ENCODE data around the gene SNX17.
A peak's percentile ranks its signal among the peaks of the same experiment; 100 is the strongest.
"Not testable (repeated sequence)": the region's sequence is repeated elsewhere in the genome, so short reads cannot be mapped to it uniquely, and the experiment has no call there.

Gene SNX17

DNA sequence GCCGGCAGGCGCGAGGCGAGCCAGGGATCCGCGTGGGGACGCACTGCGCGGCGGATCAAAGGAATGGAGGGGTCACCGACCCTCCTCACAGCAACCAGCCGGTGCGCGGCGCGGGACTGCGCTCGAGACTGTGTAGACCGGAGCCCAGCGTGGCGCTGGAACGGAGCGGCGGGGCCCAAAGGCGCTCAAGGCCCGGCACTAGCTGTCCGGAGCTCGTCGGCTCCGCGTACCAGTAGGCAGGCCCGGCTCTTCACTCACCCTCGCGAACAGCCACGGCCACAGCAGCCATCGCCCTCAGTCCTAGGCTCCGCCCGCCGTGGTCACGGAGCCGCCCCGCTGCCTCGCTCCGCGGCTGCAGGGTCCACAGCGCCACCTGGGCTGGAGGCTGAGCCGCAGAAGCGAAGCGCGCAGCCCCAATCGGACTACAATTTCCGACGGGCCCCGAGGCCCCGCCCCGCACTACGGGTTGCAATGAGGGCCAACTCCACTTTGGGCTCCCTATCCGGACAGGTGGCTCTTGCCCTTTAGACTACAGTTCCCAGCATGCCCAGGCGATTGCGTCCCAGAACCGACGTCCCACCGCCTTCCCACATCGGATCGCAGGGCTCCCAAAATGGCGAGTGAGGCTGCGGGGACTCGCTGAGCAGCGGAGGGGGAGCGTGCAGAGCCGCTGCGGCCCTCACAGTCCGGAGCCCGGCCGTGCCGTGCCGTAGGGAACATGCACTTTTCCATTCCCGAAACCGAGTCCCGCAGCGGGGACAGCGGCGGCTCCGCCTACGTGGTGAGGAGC is at the start of gene SNX17, which contains the start of gene EIF2B4:
Gene SNX17 (plus strand): TSS at position 591 of the 790 bp plus-strand sequence. CDS start 128 bp downstream, at position 719.
Gene EIF2B4 (minus strand): TSS at position 313 of the 790 bp plus-strand sequence. CDS start 24 bp downstream, at position 289.
- Mint-ChIP-seq H3K27ac (peak within 1 kb of the TSS; percentile 95), H3K4me1 (ENCODE audit: low read depth) (peaks cover 40% of the 10 kb centered on the region), H3K4me3 (peak within 1 kb of the TSS; percentile 98), H3K9me3 (no peaks in the 10 kb centered on the region), H3K27me3 (ENCODE audit: low read depth) (no peaks in the 10 kb centered on the region), H3K36me3 (ENCODE audit: low read depth) (peaks cover 51% of the 10 kb centered on the region)

- H3K4me1 Mint-ChIP-seq (ENCODE audit: low read depth): peaks cover 18% of the 10 kb centered on the region
- no peaks in the 10 kb centered on the region for H3K9me3 Mint-ChIP-seq
- H3K27me3 Mint-ChIP-seq (ENCODE audit: low read depth): no peaks in the 10 kb centered on the region
- no peak overlapping the region for H3K27ac Mint-ChIP-seq
- peak overlapping the region; percentile 99 for H3K4me3 Mint-ChIP-seq
- H3K36me3 Mint-ChIP-seq (ENCODE audit: low read depth): peaks cover 15% of the 10 kb centered on the region
These were observed 49.4 kb upstream of the SNX17 start for GRCh38 chr2:27320958-27321543.

DNA sequence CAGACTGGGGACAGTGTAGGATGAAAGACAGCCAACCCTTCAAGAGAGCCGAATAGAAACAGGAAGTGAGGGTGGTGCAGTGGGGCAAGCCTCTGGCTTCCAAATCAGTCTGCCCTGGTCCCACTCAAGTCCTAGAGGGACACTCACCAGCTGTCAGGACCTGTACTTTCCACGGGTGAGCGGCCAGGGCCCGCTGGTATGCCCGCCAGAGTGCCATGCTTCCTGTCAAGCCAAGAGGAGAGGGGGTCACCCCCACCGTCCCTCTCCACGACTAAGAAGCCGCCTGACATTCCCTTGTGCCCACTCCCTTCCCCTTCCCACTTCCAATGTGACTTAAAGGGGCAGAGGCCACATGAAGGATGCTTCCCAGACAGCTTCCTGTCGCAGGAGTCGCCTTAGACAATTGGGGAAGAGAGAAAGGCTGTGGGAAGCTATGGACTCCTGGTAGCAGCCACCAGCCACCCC is 48.1 kb upstream of the SNX17 start:
- Mint-ChIP-seq H3K4me1 (ENCODE audit: low read depth) (peaks cover 18% of the 10 kb centered on the region), H3K36me3 (ENCODE audit: low read depth) (peaks cover 24% of the 10 kb centered on the region), H3K27ac (peak overlapping the region; percentile 71), H3K4me3 (peak overlapping the region; percentile 99), H3K27me3 (ENCODE audit: low read depth) (no peaks in the 10 kb centered on the region), H3K9me3 (no peaks in the 10 kb centered on the region)

DNA sequence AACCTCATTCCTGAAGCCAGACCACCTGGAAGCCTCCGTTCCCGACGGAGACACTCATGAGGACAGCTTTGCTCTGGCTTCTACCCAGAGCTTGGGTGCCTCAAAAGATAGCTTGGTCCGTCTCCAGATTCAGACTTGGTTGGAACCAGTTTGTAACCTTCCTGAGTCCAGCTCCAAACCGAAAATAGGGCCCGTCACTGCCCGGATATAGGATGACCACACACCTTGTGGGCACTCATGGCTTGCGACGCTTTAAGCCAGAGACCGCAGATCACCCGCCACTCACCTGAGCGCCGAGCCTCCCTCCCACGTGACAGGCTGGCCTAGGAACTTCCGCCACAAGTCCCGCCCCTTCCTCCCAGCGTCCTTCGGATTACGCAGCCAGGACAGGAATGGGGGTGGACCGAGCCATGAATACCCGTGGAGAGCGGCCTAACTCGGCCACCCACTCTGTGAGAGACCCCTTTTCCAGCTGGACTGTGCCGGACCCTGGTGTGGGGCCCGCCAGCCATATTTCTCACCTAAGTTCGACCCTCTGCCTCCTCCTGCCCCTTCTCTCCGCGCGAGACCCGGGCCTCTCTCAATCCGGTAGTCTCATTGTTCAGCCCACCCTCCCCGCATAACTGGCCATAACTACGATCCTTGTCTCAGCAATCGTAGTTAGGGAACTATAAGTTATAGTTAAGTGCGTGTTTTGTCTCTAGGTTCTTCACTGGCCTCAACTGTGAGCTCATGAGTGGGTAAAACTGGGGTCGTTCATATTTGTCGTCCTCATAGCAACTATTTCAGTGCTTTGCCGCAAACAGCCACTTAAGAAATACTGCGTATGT is 47.4 kb upstream of the SNX17 start, which contains the start of gene MPV17:
Gene MPV17 (minus strand): TSS at position 332 of the 830 bp plus-strand sequence. CDS start 580 bp downstream, outside the sequence.
- Mint-ChIP-seq H3K27ac (peak within 1 kb of the TSS; percentile 97), H3K36me3 (ENCODE audit: low read depth) (peaks cover 24% of the 10 kb centered on the region), H3K27me3 (ENCODE audit: low read depth) (no peaks in the 10 kb centered on the region), H3K4me1 (ENCODE audit: low read depth) (peaks cover 18% of the 10 kb centered on the region), H3K4me3 (peak within 1 kb of the TSS; percentile 99), H3K9me3 (no peaks in the 10 kb centered on the region)

DNA sequence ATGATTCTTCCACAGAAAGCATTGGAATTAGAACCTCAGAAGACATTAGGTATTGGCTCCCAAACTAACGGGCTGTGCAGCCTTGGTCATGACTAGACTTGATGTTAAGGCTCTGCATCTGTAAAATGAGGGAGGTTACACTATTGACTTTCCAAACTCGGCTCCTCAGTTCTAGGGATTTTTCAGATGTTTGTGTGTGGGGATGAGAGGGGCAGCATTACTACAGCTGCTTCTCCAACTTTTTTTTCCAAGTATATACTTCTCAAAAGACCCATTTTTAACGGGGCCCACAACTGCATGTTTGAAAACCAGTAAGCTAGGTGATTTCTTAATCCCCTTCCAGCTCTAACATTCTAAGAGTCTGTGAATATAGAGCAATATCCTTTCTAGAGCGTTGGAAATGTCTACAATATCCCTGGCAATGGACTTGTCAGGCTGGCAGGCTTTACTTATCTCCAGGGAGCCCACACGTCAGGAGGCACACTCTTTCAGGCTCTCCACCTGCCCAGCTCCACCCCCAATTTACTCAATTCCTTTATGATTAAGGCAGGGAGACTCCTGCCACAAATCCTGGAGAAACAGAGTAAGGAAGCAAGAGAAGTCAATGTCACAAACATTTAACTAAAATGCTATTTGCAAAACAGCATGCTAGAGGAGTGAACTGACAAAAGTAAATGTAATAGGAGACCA is 46.7 kb upstream of the SNX17 start:
- peaks cover 31% of the 10 kb centered on the region for H3K36me3 Mint-ChIP-seq (ENCODE audit: low read depth)

GRCh38 chr2:27324720-27325119 is 45.7 kb upstream of the SNX17 start:
- H3K4me1 Mint-ChIP-seq (ENCODE audit: low read depth): peaks cover 18% of the 10 kb centered on the region
- peaks cover 35% of the 10 kb centered on the region for H3K36me3 Mint-ChIP-seq (ENCODE audit: low read depth)
- H3K27ac Mint-ChIP-seq: no peak overlapping the region
- H3K27me3 Mint-ChIP-seq (ENCODE audit: low read depth): no peaks in the 10 kb centered on the region
- peak overlapping the region; percentile 31 for H3K4me3 Mint-ChIP-seq
- no peaks in the 10 kb centered on the region for H3K9me3 Mint-ChIP-seq

More for the DNA sequence above, 46.7 kb upstream of the SNX17 start:
- Mint-ChIP-seq H3K9me3 (no peaks in the 10 kb centered on the region), H3K4me1 (ENCODE audit: low read depth) (peaks cover 18% of the 10 kb centered on the region), H3K27me3 (ENCODE audit: low read depth) (no peaks in the 10 kb centered on the region), H3K27ac (peak overlapping the region; percentile 97), H3K4me3 (peak overlapping the region; percentile 99)

DNA sequence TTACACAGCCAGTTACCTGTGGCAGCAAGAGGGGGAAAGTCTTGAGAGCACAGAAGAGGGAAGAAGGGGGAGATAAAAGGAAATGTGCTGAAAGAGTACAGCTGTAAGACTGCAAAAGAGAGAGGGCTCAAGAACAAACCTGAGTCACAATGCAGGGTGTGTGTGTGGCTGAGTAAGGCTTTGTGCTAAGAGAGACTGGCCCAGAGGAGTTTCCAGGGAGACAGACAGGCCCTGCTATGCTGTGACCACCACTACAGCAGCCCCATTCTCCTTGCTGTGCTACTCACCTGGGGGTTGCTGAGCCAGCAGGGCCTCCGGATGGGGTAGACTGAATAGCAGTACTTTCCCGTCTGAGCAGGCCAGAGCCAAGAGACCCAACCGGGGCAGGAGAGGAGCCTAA is 35.1 kb upstream of the SNX17 start:
- Mint-ChIP-seq H3K36me3 (ENCODE audit: low read depth) (peaks cover 30% of the 10 kb centered on the region), H3K4me1 (ENCODE audit: low read depth) (no peaks in the 10 kb centered on the region), H3K27ac (no peak overlapping the region), H3K4me3 (no peak overlapping the region), H3K9me3 (no peaks in the 10 kb centered on the region), H3K27me3 (ENCODE audit: low read depth) (no peaks in the 10 kb centered on the region)

- H3K36me3 Mint-ChIP-seq (ENCODE audit: low read depth): peaks cover 30% of the 10 kb centered on the region
These were observed 34.2 kb upstream of the SNX17 start for GRCh38 chr2:27336173-27336572.

GRCh38 chr2:27347641-27348040 is 22.8 kb upstream of the SNX17 start:
- H3K4me1 Mint-ChIP-seq (ENCODE audit: low read depth): peaks cover 19% of the 10 kb centered on the region
- H3K9me3 Mint-ChIP-seq: no peaks in the 10 kb centered on the region
- peaks cover 13% of the 10 kb centered on the region for H3K36me3 Mint-ChIP-seq (ENCODE audit: low read depth)
- H3K27ac Mint-ChIP-seq: no peak overlapping the region
- H3K4me3 Mint-ChIP-seq: no peak overlapping the region
- no peaks in the 10 kb centered on the region for H3K27me3 Mint-ChIP-seq (ENCODE audit: low read depth)

More at GRCh38 chr2:27336173-27336572, 34.2 kb upstream of the SNX17 start:
- no peaks in the 10 kb centered on the region for H3K27me3 Mint-ChIP-seq (ENCODE audit: low read depth)
- H3K4me3 Mint-ChIP-seq: no peak overlapping the region
- H3K4me1 Mint-ChIP-seq (ENCODE audit: low read depth): no peaks in the 10 kb centered on the region
- no peaks in the 10 kb centered on the region for H3K9me3 Mint-ChIP-seq
- H3K27ac Mint-ChIP-seq: no peak overlapping the region

DNA sequence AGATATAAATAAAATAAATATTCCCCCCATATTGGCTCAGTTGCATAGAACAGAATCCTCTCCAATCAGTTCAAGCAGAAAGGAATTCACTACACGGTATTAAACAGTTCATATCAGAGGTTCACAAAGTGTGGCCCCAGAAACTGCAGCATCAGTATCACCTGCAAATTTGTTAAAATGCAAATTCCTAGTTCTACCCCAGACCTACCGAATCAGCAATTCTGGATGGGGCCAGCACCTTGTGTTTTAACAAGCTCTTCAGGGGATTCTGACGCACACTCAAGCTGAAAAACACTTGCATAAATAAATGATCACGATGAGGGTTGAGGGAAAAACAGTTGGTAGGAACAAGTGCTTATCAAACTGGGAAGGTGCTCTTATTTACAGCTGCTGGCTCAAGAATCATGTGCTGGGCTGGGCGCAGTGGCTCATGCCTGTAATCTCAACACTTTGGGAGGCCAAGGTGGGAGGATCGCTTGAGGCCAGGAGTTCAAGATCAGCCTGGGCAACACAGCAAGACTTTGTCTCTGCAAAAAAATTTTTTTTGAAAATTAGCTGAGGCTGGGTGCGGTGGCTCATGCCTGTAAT is 20.2 kb upstream of the SNX17 start:
- Mint-ChIP-seq H3K27me3 (ENCODE audit: low read depth) (no peaks in the 10 kb centered on the region), H3K27ac (no peak overlapping the region), H3K9me3 (no peaks in the 10 kb centered on the region), H3K36me3 (ENCODE audit: low read depth) (peaks cover 11% of the 10 kb centered on the region), H3K4me3 (no peak overlapping the region), H3K4me1 (ENCODE audit: low read depth) (peaks cover 23% of the 10 kb centered on the region)

- Mint-ChIP-seq H3K4me3 (peak overlapping the region; percentile 22), H3K9me3 (no peaks in the 10 kb centered on the region), H3K36me3 (ENCODE audit: low read depth) (peaks cover 10% of the 10 kb centered on the region), H3K27me3 (ENCODE audit: low read depth) (no peaks in the 10 kb centered on the region), H3K4me1 (ENCODE audit: low read depth) (peaks cover 27% of the 10 kb centered on the region), H3K27ac (peak overlapping the region; percentile 42)
These were observed 18.4 kb upstream of the SNX17 start for GRCh38 chr2:27351802-27352598.

GRCh38 chr2:27353386-27353761 is 17.0 kb upstream of the SNX17 start:
- H3K27ac Mint-ChIP-seq; H3K4me3 Mint-ChIP-seq; H3K9me3 Mint-ChIP-seq; H3K27me3 Mint-ChIP-seq (ENCODE audit: low read depth); H3K36me3 Mint-ChIP-seq (ENCODE audit: low read depth): not testable (repeated sequence)
- H3K4me1 Mint-ChIP-seq (ENCODE audit: low read depth): peaks cover 32% of the 10 kb centered on the region

All from T-helper 1 cell treated with Interleukin-12 subunit alpha and Interleukin-12 subunit beta and Interleukin-4 antibody, amounts not matched to agents 30 μg/mL and 1 μg/mL, for 36 hours (primary cell).